Globus pallidus (tissue), 1 donor: ENCODE results near the gene NRXN3.
A peak's percentile ranks its signal among the peaks of the same experiment; 100 is the strongest.

Experiments
- DNase-seq: peaks from one replicate; pipeline ENCODE4 v3.0.0-alpha.2; 2015; ENCODE audit warnings: low spot score

Gene NRXN3

DNA sequence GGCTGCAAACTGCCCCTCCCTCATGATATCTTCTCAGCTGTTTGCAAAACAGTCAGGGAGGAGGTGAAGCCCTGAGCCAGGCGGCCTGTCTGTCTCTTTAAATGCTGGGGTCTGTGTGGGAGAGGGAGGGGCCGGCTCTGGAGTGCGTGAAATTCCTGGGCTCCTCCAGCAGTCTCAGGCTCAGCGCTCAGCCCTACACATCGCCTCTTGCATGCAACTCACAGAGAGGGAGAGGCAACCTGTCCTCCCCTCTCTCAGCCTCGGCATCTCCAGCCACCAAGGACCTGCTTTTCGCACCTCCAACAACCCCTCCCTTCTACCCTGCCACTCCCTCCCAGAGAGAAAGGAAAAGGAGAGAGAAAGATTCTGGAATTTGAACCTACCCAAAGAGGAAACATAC is at the start of gene NRXN3:
Gene NRXN3, plus strand, starts transcription at position 171 of the 400 bp plus-strand sequence. CDS start 72,721 bp downstream, outside the sequence.
- no peak for DNase-seq

GRCh38 chr14:78122436-78122835 is 47.7 kb upstream of the NRXN3 start:
- no peak for DNase-seq

DNA sequence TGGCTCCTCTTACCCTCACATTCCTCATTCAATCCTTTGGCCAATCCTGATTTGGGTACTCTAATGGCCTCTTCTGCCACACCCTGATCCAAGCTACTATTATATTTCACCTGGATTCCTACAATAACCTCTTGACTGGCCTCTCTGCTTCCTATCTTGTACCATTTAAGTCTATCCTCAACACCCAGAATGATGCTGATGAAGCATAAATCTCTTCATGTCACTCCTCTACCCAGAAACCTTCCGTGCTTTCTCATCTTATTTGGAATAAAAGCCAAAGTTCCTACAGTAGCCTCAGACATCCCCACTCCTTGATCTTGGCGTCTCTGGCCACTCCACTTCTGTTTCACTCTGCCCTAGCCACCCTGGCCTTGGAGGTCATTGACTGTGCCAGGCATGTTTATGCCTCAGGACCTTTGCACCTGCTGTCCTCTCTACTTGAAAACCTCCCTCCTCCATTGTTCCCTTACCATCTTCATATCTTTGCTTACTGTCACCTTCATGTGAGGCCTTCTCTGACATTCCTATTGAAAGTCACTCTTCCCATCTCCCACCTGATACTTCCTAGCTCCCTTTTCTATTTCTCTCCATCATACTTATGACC is 46.4 kb upstream of the NRXN3 start:
- no peak for DNase-seq

DNA sequence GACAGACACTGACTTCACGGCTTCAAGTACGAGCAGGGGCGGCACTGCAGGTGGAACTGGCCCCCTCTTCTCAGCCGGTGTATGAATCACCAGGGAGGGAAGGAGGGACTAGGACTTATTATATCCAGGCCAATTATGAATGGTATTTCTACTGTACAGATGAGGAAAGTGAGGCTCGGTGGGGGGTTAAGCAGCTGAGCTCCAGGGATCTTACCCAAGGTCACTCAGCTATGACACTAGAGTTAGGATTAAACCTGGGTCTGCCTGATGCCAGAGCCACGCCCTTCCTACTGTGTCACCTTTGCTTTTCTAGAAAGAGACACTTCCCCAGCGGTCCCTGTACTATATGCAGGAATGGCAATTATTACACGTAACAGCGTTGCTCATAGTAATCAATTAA is 42.2 kb upstream of the NRXN3 start:
- DNase-seq = no peak

DNA sequence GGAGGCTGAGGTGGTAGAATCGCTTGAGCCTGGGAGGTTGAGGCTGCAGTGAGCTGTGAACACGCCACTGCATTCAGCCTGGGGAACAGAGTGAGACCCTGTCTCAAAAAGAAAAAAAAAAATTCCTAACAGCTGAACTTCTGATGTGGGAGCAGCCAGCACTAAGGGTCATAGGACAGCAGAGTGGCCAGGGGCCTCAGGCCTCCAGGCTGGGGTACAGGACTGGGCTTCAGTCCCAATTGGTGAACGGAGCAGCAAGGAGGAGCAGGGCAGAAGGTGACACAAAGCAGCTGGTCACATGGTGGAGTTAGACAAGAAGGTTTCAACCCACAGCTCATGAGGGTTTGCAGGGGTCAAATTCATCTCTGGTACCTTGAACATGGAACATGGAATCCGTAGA is 40.8 kb upstream of the NRXN3 start:
- no peak for DNase-seq

DNA sequence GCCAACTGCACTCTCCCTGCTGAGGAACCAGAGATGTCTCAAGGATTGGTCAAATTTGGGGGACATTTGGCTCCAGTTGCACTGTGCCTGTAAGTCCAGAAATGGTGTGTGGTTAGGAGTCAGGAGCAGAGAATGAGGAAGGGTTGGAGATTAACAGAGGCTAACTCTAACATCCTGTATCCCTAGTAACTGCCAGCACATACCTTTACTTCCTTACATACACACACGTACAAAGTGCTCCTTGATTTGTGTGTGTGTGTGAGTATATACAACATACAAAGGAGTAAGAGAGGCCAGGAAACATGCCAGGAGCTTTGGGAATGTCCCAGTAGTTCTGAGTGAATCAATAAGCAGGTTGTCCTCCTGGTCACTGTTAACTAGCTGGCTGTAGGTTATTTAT is 39.8 kb upstream of the NRXN3 start:
- no peak for DNase-seq

GRCh38 chr14:78131201-78131600 is 39.0 kb upstream of the NRXN3 start:
- DNase-seq = no peak

- DNase-seq = no peak
Measured at GRCh38 chr14:78131616-78132015, 38.6 kb upstream of the NRXN3 start.

DNA sequence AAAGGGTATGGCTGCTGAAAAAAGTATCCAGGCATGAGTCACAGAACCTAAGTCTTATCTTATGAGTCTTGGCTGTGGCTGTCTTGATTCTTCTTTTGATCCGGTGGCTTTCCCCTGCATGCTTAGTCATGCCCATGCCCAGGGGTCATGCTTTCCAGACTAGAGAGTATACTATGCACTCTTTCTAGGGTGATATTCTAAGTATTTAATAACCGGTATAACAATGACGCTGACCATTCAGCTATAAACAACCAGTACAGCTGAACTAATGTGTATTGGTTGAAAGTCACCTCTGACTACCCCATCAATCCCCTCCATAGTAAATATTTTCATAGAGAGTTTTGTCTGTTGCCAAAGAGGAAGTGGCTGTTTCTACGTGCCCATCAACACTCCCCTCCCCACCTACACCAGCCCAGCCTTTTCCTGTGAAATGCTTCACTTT is 34.7 kb upstream of the NRXN3 start:
- DNase-seq = no peak

DNA sequence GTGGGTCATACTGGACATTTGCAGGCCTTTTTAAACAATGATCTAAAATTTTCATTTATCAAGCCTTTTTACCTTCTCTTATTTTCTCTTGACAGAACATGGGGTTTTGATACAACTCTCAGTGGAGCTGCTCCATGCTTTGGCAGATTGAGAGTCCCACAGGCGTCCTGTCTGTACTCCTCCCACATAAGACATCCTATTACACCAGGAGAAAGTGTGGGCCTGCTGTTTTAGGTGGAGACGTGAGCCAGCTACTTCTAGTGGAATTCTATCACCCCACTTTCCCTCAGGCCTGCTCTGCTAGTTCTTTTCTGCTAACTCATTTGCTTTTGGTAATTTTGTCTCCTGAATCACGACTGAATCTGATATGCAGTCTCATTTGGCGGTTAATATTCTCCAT is 33.5 kb upstream of the NRXN3 start:
- no peak for DNase-seq

GRCh38 chr14:78141590-78141989 is 28.6 kb upstream of the NRXN3 start:
- DNase-seq = no peak

DNA sequence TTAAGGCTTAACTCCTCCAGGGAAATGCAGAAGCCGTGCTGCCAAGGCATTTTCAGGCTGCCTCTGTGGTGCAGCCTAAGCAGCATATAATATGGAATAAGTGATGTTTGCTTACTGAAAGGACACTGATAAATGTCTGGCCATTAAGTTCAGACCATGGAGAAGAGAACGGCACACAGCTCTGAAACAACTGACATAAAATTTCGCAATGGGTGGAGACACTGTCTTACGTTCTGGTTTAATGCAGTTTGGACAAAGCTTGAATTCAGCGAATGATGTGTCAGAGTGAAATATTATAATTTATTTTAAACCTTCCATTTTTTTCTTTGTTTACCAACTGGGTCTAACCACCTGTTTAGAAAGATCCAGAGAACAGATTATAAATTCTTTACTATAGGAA is 27.2 kb upstream of the NRXN3 start:
- no peak for DNase-seq

DNA sequence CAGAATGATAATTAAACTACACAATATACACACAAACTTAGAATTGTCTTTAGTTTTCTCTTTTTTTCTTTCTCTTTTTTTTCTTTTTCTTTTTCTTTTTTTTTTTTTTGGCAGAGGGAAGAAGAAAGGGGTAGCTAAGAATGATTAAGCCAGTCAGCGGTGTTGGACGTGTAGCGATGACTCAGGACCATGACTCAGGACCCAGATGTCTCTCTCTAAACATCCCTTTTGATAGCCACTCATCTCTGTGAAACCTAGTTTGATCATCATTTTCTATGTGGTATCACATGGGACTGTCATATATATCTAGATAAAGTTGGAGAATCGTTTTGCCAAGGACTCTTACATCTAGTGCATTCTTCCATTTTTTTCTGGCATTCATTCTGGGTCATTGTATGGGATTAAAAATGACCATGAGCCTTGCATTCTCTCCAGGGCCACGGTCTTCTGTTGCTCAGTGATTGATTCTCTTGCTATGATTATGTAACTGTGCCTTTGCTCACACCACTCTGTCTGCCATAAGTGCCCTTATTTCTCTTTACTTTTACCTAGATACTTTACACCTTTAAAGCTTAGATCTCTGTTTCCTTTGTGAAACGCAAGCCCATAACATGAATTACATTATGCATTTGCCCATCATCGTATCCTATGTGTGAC is 26.6 kb upstream of the NRXN3 start:
- DNase-seq = no peak

- DNase-seq = no peak
Measured at GRCh38 chr14:78152201-78153063, 17.7 kb upstream of the NRXN3 start.

- peak; percentile 12 for DNase-seq
Measured at GRCh38 chr14:78153064-78153341, 17.2 kb upstream of the NRXN3 start.

- peak; percentile 35 for DNase-seq
Measured at GRCh38 chr14:78154827-78155226, 15.3 kb upstream of the NRXN3 start.

- no peak for DNase-seq
Measured at GRCh38 chr14:78156196-78156595, 14.0 kb upstream of the NRXN3 start.

- DNase-seq = no peak
Measured at GRCh38 chr14:78157494-78158437, 12.4 kb upstream of the NRXN3 start.

DNA sequence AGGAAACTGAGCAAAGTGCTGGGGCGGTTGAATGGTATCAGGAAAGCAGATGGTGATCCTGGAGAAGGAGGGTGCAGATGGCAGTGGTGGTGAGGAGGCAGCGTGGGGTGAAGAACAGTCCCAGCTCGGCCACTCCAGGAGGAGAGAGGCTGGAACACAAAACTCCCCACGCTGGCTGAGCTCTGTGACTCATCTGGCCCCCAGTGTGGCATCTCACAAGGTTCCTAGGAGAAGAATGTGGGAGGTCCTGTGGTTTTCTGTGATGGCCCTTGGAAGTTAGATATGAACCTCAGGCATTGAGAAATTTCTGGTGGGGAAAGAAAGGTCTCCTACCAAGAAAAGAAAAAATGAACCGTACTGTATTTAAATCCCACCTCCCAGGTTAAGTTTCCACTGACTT is 8.0 kb upstream of the NRXN3 start:
- DNase-seq = no peak

DNA sequence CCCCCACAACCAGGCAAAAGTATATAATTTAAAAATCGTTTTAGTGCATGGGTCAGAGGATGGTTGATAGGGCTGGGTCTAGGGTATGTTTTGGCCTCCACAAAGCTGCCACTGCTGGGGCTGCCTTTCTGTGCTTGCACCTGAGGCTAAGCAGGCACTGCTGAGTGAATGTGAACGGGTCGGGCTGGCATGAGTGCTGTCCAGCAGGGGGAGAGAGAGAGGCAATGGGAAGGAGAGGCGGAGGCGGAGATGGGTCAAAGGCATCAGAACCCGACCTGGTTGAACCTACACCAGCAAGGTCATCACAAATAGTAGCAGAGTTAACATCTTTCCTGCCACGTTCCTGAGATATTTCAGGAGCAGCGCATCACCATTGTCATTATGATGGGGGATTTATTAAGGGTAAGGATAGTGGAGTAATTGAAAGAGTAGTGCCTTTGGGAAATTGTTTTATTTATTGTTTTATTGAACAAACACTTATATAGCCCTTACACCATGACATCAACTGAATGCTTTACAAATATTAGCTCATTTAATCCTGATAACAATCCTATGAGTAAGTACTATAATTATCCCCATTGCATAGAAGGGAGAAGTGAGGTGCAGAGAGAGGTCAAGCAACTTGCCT is 5.8 kb upstream of the NRXN3 start:
- DNase-seq = peak; percentile 20

DNA sequence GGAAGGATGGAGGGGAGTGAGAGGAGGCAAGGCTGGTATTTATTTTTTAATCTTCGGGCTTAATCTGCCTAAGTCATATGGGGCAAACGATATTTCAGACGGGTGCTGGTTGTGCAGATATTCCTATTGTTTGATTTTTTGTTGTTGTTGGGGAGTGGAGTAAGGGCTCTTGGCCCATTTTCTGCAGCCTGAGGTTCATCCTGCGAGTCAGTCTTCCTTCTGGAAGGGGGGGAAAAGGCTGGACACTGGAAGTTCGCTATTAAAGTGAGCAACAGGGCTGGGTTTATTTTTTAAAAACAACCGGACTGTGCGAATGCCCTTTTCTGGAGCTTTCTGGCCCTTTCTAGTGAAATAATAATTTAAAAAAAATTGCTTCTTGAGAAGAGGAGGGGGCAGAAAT is 2.3 kb downstream of the NRXN3 start:
- no peak for DNase-seq
